Endothelial cell of umbilical vein (primary cell): ENCODE measurements around the gene E2F2. TPM values are rescaled to one million over a fixed set of nuclear protein-coding genes. Genes with fewer than 3 reads are reported as not detected.
"Not testable (repeated sequence)": the region's sequence is repeated elsewhere in the genome, so short reads cannot be mapped to it uniquely, and the experiment has no call there.

Source experiments
- BruUV-seq: library from RNA; stranded (reverse); fragments of 400-500 nt; replicated peaks from 2 replicates; lab custom pipeline; 2021; lab: Mats Ljungman, UMichigan
- CTCF ChIA-PET: fragments of 300-600, 350-600 bp; sonication (Branson Sonifier 250); formaldehyde crosslinking; loops from one replicate; lab custom pipeline; 2021; ENCODE audit warnings: antibody characterized with exemption, inconsistent platforms; lab: Charles Lee
- POLR2A ChIA-PET: fragments of 300-600, 350-600 bp; sonication (Branson Sonifier 250); formaldehyde crosslinking; loops from one replicate; lab custom pipeline; 2021; ENCODE audit warnings: antibody characterized with exemption, inconsistent platforms; lab: Charles Lee
- DNase-seq: peaks from one replicate; pipeline ENCODE4 v3.0.0-alpha.2; 2011; ENCODE audit warnings: low read depth, low spot score
- FAIRE-seq: peaks from 2 replicates; lab custom pipeline; 2011; peaks lifted over from hg19 to GRCh38; lab: Jason Lieb, UNC
- H2AFZ ChIP-seq: 2 replicates; pipeline ENCODE4 v1.6.0; 2012; ENCODE audit warnings: low read depth, low read length, control low read depth, inconsistent platforms
- H3K27ac ChIP-seq: 2 replicates; pipeline ENCODE4 v1.5.1; 2011; ENCODE audit warnings: low read depth, mild to moderate bottlenecking, control low read depth, low read length, moderate library complexity; ENCODE audit not compliant: insufficient read depth
- H3K27me3 ChIP-seq, 2 experiments: 2 replicates each; pipeline versions ENCODE4 v1.6.0 to v1.6.1; 2011; ENCODE audit warnings: low read length in 2 of 2, mixed read lengths in 1 of 2; ENCODE audit not compliant: control insufficient read depth in 2 of 2, insufficient read depth in 2 of 2
- H3K36me3 ChIP-seq, 2 experiments: 2 replicates in 1 of 2; 3 replicates in 1 of 2; pipeline ENCODE4 v1.5.1; 2011; ENCODE audit warnings: low read length in 2 of 2, mild to moderate bottlenecking in 1 of 2, moderate library complexity in 1 of 2; ENCODE audit not compliant: control insufficient read depth in 2 of 2, insufficient read depth in 2 of 2; ENCODE audit errors: extremely low read depth in 1 of 2
- H3K4me1 ChIP-seq: 3 replicates; pipeline ENCODE4 v1.5.1; 2011; ENCODE audit warnings: mild to moderate bottlenecking, low read length; ENCODE audit not compliant: control insufficient read depth, insufficient read depth; ENCODE audit errors: extremely low read depth
- H3K4me2 ChIP-seq: 2 replicates; pipeline ENCODE4 v1.6.1; 2011; ENCODE audit warnings: low read length, control low read depth, mixed read lengths; ENCODE audit not compliant: insufficient read depth
- H3K4me3 ChIP-seq, 3 experiments: fragments of 200-600 bp in 1 of 3; sonication (generic), shearing (Covaris generic) in 1 of 3; replicated peaks in 1 of 3; 2 replicates each; pipeline ENCODE4 v1.5.1; 2011 to 2016; ENCODE audit warnings: control low read depth in 3 of 3, low read length in 3 of 3, mild to moderate bottlenecking in 2 of 3, inconsistent platforms in 1 of 3, low read depth in 1 of 3, moderate library complexity in 1 of 3; ENCODE audit not compliant: insufficient read depth in 1 of 3
- H3K79me2 ChIP-seq: 2 replicates; pipeline ENCODE4 v1.6.0; 2012; ENCODE audit warnings: low read length, inconsistent platforms; ENCODE audit not compliant: control insufficient read depth, insufficient read depth
- H3K9ac ChIP-seq: replicated peaks from 2 replicates; pipeline ENCODE3; 2011; ENCODE audit warnings: low read length, control low read depth; ENCODE audit not compliant: insufficient read depth; ENCODE audit errors: extremely low read depth
- H3K9me1 ChIP-seq: replicated peaks from 3 replicates; pipeline ENCODE4 v1.6.0; 2011; ENCODE audit warnings: mild to moderate bottlenecking, low read length; ENCODE audit not compliant: control insufficient read depth, insufficient read depth; ENCODE audit errors: extremely low read depth
- H3K9me3 ChIP-seq: replicated peaks from 2 replicates; pipeline ENCODE4 v1.5.1; 2012; ENCODE audit warnings: low read length, inconsistent platforms; ENCODE audit not compliant: control insufficient read depth, insufficient read depth
- H4K20me1 ChIP-seq: replicated peaks from 2 replicates; pipeline ENCODE3; 2011; ENCODE audit warnings: mild to moderate bottlenecking, low read length; ENCODE audit not compliant: control insufficient read depth, insufficient read depth; ENCODE audit errors: extremely low read depth
- GATA2 ChIP-seq: IDR thresholded peaks from 2 replicates; pipeline ENCODE4 v1.7.0; 2011; ENCODE audit warnings: low read depth, mild to moderate bottlenecking, moderate library complexity, mixed read lengths, low read length; ENCODE audit not compliant: insufficient read length, insufficient read depth
- MYC ChIP-seq: IDR thresholded peaks from one replicate; pipeline ENCODE4 v1.6.1; 2011; ENCODE audit warnings: mild to moderate bottlenecking, low read depth, low read length
- dilution Hi-C: fragments of 300-500 bp; cut with MboI; formaldehyde crosslinking; loops from one replicate; pipeline ENCODE4 v1.15.0; 2019; ENCODE audit warnings: low sequenced_read_pairs; ENCODE audit not compliant: extremely low pct_ligation_motif_present
- intact Hi-C: fragments of 100-400 bp; cut with micrococcal nuclease; formaldehyde crosslinking; loops from one replicate; pipeline ENCODE4 v1.10.0; 2022
- polyA plus RNA-seq, 4 experiments: library from polyadenylated mRNA; depleted of rRNA in 3 of 4; stranded (reverse) in 3 of 4; unstranded in 1 of 4; fragments of >200 nt; gene quantifications; 2 replicates each; pipeline versions ENCODE4 v1.2.1 to v1.2.3, GENCODE V29; 2011 to 2012; ENCODE audit warnings: missing spikeins in 1 of 4
- total RNA-seq: library from RNA; stranded (reverse); gene quantifications from 2 replicates; pipeline ENCODE4 v1.2.3, GENCODE V29; 2021
- TF ChIP-seq, protein P1 (sequence below), 2 donors: IDR thresholded peaks; 1 replicate in 1 of 2; 2 replicates in 1 of 2; pipeline ENCODE4 v1.5.1; 2011; ENCODE audit warnings: low read length in 2 of 2, mild to moderate bottlenecking in 2 of 2, moderate library complexity in 2 of 2, control low read depth in 1 of 2, inconsistent platforms in 1 of 2, low read depth in 1 of 2; ENCODE audit not compliant: insufficient read depth in 1 of 2; ENCODE audit errors: extremely low read depth in 1 of 2

E2F2 gene
- total and polyA plus RNA-seq, 2 donors (not counting 3 experiments of a cell fraction or from before 2014, with no cell fraction given) = 1.1 to 5.6 TPM

DNA sequence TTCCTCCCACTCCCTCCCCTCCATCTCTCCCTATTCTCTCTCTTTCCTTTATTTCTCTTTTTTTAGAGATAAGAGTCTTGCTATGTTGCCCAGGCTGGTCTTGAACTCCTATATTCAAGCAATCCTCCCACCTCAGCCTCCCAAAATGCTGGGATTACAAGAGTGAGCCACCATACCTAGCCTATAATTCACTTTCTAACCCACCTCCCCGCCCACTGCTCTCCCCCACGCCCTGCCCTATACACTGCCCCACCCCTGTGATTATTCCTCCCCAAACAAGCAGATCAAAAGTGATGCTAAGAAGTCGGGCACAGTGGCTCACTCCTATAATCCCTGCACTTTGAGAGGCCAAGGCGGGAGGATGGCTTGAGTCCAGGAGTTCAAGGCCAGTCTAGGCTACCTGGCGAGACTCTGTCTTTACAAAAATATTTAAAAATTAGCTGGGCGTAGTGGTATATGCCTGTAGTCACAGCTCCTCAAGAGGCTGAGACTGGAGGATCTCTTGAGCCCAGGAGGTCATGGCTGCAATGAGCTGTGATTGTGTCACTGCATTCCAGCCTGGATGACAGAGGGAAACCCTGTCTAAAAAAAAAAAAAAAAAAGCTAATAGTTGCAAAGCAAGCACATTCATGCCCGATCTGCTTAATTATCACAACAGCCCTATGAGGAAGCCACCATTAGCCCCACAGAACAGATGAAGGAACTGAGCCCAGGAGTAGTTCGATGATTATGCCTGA lies 12.8 kb upstream of the E2F2 start:
- peaks cover 12% of the 10 kb centered on the region for H3K4me1 ChIP-seq
- ChIA-PET CTCF (interaction anchor here (0.6 to 24.8 kb wide), 12 partner anchors 12 to 411 kb away, joined by 3 to 1069 read pairs (median 4); no protein-coding TSS in a partner anchor), POLR2A (interaction anchor here (1.3 kb wide), 1 partner anchor 93 kb away, joined by 4 read pairs; no protein-coding TSS in a partner anchor)
- no peaks in the 10 kb centered on the region for H3K79me2 ChIP-seq
- no peak overlapping the region for H3K4me3 ChIP-seq
- dilution Hi-C loops = no loop called here
- H4K20me1 ChIP-seq = no peaks in the 10 kb centered on the region
- TF ChIP-seq GATA2 (no peak), MYC (no peak)
- TF ChIP-seq, protein P1, sequence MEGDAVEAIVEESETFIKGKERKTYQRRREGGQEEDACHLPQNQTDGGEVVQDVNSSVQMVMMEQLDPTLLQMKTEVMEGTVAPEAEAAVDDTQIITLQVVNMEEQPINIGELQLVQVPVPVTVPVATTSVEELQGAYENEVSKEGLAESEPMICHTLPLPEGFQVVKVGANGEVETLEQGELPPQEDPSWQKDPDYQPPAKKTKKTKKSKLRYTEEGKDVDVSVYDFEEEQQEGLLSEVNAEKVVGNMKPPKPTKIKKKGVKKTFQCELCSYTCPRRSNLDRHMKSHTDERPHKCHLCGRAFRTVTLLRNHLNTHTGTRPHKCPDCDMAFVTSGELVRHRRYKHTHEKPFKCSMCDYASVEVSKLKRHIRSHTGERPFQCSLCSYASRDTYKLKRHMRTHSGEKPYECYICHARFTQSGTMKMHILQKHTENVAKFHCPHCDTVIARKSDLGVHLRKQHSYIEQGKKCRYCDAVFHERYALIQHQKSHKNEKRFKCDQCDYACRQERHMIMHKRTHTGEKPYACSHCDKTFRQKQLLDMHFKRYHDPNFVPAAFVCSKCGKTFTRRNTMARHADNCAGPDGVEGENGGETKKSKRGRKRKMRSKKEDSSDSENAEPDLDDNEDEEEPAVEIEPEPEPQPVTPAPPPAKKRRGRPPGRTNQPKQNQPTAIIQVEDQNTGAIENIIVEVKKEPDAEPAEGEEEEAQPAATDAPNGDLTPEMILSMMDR (IDR thresholded peaks at IDR 0.05; ENCODE audit: extremely low read depth in 1 of 2, insufficient read depth in 1 of 2, low read depth in 1 of 2, low read length in 2 of 2) = no peak
- H3K4me2 ChIP-seq = no peak overlapping the region
- no peak overlapping the region for H2AFZ ChIP-seq
- no peaks in the 10 kb centered on the region for H3K9me1 ChIP-seq
- H3K36me3 ChIP-seq = no peaks in the 10 kb centered on the region
- H3K27ac ChIP-seq = no peak overlapping the region
- H3K9ac ChIP-seq = no peak overlapping the region
- FAIRE-seq = no peak
- no peaks in the 10 kb centered on the region for H3K27me3 ChIP-seq
- intact Hi-C loops = loop anchor here (1.0 kb wide), 3 partner anchors 93 to 207 kb away; no protein-coding TSS in a partner anchor
- DNase-seq = no peak
- no peaks in the 10 kb centered on the region for H3K9me3 ChIP-seq
- BruUV-seq = no TSS peak

DNA sequence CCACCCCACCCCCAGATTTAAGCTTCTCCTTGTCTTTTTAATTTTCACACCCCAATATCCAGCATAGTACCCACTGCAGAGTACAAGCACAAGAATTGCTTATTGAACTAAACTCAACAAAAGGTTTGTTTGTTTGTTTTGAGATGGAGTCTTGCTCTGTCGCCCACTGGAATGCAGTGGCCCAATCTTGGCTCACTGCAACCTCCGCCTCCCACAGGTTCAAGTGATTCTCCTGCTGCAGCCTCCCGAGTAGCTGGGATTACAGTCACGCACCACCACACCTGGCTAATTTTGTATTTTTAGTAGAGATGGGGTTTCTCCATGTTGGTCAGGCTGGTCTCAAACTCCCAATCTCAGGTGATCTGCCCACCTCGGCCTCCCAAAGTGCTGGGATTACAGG lies 11.9 kb upstream of the E2F2 start:
- H3K36me3 ChIP-seq, intact Hi-C loops, H3K9ac ChIP-seq, H3K4me1 ChIP-seq, H3K4me3 ChIP-seq, H3K9me1 ChIP-seq, DNase-seq, H3K79me2 ChIP-seq, H4K20me1 ChIP-seq, H3K27ac ChIP-seq, POLR2A ChIA-PET, BruUV-seq, FAIRE-seq, H3K27me3 ChIP-seq, dilution Hi-C loops, H2AFZ ChIP-seq, H3K9me3 ChIP-seq, H3K4me2 ChIP-seq: not testable (repeated sequence)
- CTCF ChIA-PET = interaction anchor here (4.8 to 24.8 kb wide), 2 partner anchors 45 to 91 kb away, joined by 287 to 1069 read pairs; no protein-coding TSS in a partner anchor
